Thoracic aorta (tissue), 2 donors: ENCODE measurements around the gene ARL15. TPM values are rescaled to one million over a fixed set of nuclear protein-coding genes. Genes with fewer than 3 reads are reported as not detected.

ENCODE experiments used
- ATAC-seq: fragments of 150-250 bp; one replicate; pipeline ENCODE4 v1.8.0; 2017; ENCODE audit warnings: low read depth; ENCODE audit not compliant: insufficient number of reproducible peaks, low FRiP score
- DNase-seq: peaks from one replicate; pipeline ENCODE4 v3.0.0-alpha.2; 2020; ENCODE audit warnings: low spot score
- H3K27ac ChIP-seq, 2 donors: fragments of 200-600 bp; sonication (generic); 1 replicate in 1 of 2; 2 replicates in 1 of 2; pipeline ENCODE4 v1.5.1; 2016; ENCODE audit warnings: mild to moderate bottlenecking in 2 of 2, moderate library complexity in 2 of 2
- H3K27me3 ChIP-seq: fragments of 200-600 bp; sonication (generic); replicated peaks from 2 replicates; pipeline ENCODE4 v1.6.0; 2016; ENCODE audit warnings: mild to moderate bottlenecking; ENCODE audit not compliant: insufficient read depth
- H3K36me3 ChIP-seq: fragments of 200-600 bp; sonication (generic); one replicate; pipeline ENCODE4 v1.5.1; 2016
- H3K4me1 ChIP-seq, 2 donors: fragments of 200-600 bp; sonication (generic); 1 replicate in 1 of 2; 2 replicates in 1 of 2; pipeline versions ENCODE4 v1.5.1 to v1.6.0; 2016; ENCODE audit warnings: low read depth in 2 of 2, mild to moderate bottlenecking in 1 of 2; ENCODE audit not compliant: control insufficient read depth in 1 of 2
- H3K4me3 ChIP-seq: fragments of 200-600 bp; sonication (generic); 2 replicates; pipeline ENCODE4 v1.5.1; 2016; ENCODE audit warnings: mild to moderate bottlenecking
- H3K9me3 ChIP-seq: fragments of 200-600 bp; sonication (generic); 2 replicates; pipeline ENCODE4 v1.5.1; 2016
- total RNA-seq, 2 donors: library from RNA; depleted of rRNA; stranded (reverse); fragments of >200 nt; gene quantifications; one replicate each; pipeline versions ENCODE4 v1.1.0 to v1.2.3, GENCODE V29; 2016
- TF ChIP-seq, protein P1 (sequence below): fragments of 200-600 bp; sonication (generic); IDR thresholded peaks from one replicate; pipeline ENCODE4 v1.5.1; 2019; ENCODE audit warnings: antibody characterized with exemption

Gene ARL15
- total RNA-seq, 2 donors from 2014 or later = 23.6 to 36.8 TPM

- H3K36me3 ChIP-seq = no peaks in the 10 kb centered on the region
- H3K4me1 ChIP-seq = peaks cover 7% of the 10 kb centered on the region in 2 donors
- no peak overlapping the region for H3K4me3 ChIP-seq
- DNase-seq = no peak
- TF ChIP-seq, protein P1, sequence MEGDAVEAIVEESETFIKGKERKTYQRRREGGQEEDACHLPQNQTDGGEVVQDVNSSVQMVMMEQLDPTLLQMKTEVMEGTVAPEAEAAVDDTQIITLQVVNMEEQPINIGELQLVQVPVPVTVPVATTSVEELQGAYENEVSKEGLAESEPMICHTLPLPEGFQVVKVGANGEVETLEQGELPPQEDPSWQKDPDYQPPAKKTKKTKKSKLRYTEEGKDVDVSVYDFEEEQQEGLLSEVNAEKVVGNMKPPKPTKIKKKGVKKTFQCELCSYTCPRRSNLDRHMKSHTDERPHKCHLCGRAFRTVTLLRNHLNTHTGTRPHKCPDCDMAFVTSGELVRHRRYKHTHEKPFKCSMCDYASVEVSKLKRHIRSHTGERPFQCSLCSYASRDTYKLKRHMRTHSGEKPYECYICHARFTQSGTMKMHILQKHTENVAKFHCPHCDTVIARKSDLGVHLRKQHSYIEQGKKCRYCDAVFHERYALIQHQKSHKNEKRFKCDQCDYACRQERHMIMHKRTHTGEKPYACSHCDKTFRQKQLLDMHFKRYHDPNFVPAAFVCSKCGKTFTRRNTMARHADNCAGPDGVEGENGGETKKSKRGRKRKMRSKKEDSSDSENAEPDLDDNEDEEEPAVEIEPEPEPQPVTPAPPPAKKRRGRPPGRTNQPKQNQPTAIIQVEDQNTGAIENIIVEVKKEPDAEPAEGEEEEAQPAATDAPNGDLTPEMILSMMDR = no peak
- H3K9me3 ChIP-seq = no peaks in the 10 kb centered on the region
- ATAC-seq = no peak
- H3K27me3 ChIP-seq = no peaks in the 10 kb centered on the region
- H3K27ac ChIP-seq = no peak overlapping the region
These were observed 3.5 kb downstream of the ARL15 start for GRCh38 chr5:54306893-54307292.

- ATAC-seq (no peak), DNase-seq (no peak)
- Histone ChIP-seq H3K4me3 (no peak overlapping the region), H3K4me1 (peaks cover 7% of the 10 kb centered on the region in 2 donors), H3K27ac (no peak overlapping the region), H3K27me3 (no peaks in the 10 kb centered on the region), H3K36me3 (no peaks in the 10 kb centered on the region), H3K9me3 (no peaks in the 10 kb centered on the region)
- TF ChIP-seq, protein P1 = no peak
These were observed 4.6 kb downstream of the ARL15 start for GRCh38 chr5:54305737-54306136.

GRCh38 chr5:54304040-54304439 is 6.3 kb downstream of the ARL15 start:
- TF ChIP-seq, protein P1 = no peak
- ATAC-seq (no peak), DNase-seq (no peak)
- Histone ChIP-seq H3K4me3 (no peak overlapping the region), H3K36me3 (no peaks in the 10 kb centered on the region), H3K27me3 (no peaks in the 10 kb centered on the region), H3K9me3 (no peaks in the 10 kb centered on the region), H3K4me1 (peaks cover 3 to 5% of the 10 kb centered on the region in 2 donors), H3K27ac (no peak overlapping the region)

- Histone ChIP-seq H3K4me3 (no peak overlapping the region), H3K36me3 (no peaks in the 10 kb centered on the region), H3K27me3 (no peaks in the 10 kb centered on the region), H3K9me3 (no peaks in the 10 kb centered on the region), H3K27ac (no peak overlapping the region), H3K4me1 (no peaks in the 10 kb centered on the region)
- TF ChIP-seq, protein P1 = no peak
- DNase-seq = no peak
- no peak for ATAC-seq
These were observed 8.1 kb downstream of the ARL15 start for GRCh38 chr5:54302267-54302687.

DNA sequence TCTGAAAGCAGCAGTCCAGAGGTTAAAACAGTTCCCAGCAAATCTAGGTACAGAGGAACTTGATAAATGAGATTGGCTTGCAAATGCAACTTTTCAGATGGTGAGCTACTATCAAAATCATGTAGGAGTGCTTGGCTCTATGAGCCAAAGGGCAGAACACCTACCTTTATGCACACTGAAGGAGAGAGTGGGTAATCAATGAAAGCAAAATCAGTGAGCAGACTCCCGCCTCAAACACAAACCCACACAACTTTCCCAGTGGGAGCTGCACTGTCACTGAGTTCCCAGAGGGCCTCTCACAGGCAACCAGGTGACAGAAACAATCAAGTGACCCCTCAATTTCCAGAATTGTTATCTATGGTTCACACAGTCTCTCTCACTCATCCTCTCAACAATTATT is 8.5 kb downstream of the ARL15 start:
- ATAC-seq = no peak

More for the DNA sequence above, 8.5 kb downstream of the ARL15 start:
- Histone ChIP-seq H3K27me3 (no peaks in the 10 kb centered on the region), H3K27ac (no peak overlapping the region), H3K4me1 (no peaks in the 10 kb centered on the region), H3K4me3 (no peak overlapping the region), H3K9me3 (no peaks in the 10 kb centered on the region), H3K36me3 (no peaks in the 10 kb centered on the region)
- TF ChIP-seq, protein P1 = no peak
- no peak for DNase-seq
